NCI-H345 (cell line): ENCODE results near the gene ARHGAP4.

Experiments used
- DNase-seq: peaks from one replicate; lab custom pipeline; 2025; lab: John Stamatoyannopoulos, UW

ARHGAP4 gene

DNA sequence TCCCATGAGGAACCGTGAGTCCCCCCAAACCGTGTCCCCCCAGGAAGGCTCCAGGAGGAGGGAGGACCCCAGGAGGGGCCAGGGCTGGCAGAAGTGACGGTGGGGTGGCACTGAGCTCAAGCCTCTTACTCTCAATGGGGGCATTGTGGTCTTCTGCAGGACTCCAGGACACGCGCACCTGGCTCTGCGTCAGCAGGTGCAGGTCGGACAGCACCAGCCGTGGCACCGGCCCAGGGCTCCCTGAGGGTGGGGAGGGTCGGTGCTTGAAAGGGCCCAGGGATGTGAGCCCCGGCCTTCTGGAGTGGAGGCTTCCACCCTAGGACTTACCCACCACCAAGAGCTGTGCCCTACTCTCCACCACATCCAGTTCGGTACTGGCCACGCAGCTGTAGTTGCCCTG is 58.4 kb downstream of the ARHGAP4 start:
- DNase-seq: no peak

DNA sequence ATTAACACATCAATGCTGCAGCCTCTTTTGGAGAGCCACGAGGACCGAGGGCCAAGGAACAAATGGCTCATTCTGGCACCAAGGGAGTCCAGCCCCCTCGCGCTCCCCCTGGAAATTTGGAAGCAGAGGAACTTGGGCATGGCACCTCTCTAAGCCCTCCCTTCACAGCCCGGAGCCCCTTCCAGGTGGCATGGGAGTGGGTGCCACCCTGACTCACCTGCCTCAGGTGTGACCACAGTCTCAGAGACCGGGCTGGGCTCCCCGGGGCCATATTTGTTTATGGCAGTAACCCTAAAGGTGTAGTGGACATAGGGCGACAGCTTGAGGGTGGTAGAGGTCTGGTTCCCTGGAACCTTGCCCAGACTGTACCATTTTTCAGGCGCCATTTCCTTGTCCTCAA is 58.9 kb downstream of the ARHGAP4 start:
- DNase-seq: no peak

DNA sequence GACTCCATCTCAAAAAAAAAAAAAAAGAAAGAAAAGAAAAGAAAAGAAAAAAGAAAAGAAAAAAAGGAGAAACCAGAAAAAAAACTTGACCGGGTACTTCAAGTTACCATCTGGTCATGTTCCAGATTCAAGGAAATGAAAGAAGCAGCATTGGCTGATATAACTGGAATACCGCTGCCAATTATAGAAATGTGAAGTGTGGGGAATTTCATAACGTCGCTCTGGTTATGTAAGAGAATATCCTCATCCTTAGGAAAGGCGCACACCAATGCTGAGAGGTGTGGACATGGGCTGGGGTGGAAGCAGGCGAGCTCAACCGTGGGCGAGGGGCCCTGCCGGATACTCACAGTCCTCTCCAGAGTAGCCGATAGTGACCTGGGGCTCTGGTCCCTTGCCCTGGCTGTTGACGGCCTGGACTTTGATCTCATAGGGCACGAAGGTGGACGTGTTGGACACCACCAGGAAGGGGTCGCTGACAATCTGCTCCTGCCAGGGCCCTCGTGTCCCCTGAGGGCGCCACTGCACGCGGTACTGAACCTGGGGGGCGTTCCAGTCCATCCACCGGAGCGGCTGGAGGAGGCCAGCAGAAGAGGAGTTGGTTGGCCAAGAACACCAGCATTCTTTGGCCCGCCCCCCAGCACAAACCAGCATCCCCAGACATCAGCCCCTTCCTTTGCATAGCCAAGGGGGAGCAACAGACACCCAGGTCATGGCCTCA is 59.6 kb downstream of the ARHGAP4 start:
- no peak for DNase-seq

DNA sequence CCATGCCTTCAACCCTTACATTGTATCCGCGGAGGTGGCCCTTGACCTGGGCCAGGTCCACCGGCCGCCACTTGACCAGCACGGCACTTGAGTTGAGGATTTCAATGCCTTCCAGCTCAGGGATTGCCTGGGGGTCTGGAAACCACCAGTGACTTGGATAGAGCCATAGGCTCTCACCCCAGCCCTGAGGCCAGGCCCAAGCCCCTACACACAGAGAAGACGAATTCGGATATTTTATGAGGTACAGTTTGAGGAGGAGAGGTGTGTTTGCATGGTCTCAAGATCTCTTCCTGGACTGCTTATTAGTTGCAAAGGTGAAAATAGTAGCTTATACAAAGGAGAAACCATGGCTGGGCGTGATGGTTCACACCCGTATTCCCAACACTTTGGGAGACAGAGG is 60.4 kb downstream of the ARHGAP4 start:
- no peak for DNase-seq

DNA sequence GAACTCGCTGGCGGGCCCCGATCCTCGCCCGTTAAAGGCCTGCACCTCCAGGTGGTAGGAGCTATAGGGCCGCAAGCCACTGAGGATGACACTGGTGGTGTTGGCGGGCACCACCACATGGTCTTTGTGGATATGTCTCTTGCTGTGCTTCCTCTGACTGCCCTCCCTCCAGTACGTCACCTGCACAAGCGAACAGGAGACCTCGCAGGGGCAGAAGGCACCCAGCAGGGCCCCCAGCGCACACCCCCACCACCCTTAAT is 60.8 kb downstream of the ARHGAP4 start:
- DNase-seq: no peak

DNA sequence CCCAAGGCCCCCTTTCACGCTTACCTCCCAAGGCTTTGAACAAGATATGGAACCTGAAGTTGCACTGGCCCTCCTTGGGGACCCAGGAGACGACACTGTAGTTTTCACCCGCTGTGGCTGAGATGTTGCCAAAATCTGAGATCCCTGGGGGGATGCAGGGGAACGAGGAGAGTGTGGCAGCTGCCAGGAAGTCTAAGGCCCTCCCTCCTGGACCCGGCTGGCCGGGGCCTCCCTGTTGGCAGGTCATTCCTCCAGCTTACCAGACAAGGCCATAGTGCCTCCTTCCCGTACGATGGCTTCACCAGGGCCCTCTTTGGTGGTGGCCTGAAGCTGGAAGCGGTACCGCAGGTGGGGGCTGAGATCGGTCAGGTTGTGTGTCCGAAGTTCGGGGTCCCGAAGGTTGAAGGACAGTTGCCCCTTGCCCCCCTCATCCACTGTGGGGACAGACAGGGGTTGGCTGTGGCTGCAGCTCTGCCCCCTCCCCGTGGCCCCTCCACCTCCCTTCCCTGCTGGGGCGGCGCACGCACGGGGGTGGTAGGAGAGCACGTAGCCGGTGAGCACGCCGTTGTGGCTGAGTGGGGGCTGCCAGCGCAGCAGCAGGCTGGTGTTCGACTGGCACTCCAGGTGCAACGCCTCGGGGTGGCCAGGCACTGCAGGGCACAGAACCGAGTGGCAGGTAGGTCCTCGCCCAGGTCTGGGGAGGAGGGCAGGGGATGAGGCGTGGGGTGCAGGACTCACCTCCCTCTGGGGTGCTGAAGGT is 61.3 kb downstream of the ARHGAP4 start:
- DNase-seq: no peak

DNA sequence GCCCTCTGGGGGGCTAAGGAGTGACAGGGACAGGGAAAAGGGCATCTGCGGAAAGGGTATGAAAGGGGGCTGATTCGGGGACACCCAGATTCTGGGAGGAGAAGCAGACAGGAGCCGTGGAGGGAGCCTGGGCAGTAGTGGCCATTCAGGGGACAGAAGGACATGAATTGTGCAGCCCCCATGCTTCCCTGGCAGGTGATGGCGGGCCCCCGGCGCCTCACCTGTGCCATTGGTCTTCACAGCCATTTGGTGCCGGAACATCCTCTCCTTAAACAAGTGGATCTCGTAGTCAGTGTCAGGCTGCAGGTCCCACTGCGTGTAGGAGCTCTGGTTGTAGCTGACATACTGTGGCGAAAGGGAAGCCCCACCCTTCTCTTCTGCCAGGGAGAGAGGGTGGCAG is 62.0 kb downstream of the ARHGAP4 start:
- no peak for DNase-seq

DNA sequence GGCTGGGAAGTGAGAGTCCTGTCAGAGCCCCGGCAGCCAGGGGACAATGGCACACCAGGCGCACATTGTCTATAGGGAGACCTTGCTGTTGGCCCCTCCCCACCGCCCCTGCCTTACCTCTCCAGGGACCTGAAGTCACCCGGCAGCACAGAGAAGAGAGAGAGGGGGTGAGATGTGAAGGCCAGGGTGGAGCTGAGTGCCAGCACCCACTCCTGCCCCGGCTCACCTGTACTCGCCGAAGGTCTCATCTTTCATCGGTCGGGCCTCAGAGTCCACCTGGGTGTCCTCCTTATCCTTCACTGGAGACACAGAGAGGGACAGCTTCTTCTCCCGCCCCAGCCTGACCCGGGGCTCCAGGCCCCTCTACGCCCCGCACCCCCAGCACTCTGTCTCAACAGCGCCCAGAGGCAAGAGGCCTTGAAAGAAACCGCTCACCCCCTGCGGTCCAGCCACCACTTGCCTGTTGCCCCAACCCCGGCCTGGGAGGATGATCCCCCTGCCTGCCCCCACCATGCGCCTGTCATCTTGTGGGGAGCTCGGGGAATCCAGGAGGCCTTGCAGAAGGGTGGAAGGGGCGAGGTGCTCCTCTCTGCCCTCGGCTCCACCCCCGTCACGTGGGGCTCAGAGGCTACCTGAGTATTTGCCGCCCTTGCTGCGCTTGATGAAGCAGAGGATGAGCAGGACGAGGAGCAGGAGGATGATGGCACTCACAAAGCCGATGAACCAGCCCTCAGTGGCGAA is 62.6 kb downstream of the ARHGAP4 start:
- no peak for DNase-seq

DNA sequence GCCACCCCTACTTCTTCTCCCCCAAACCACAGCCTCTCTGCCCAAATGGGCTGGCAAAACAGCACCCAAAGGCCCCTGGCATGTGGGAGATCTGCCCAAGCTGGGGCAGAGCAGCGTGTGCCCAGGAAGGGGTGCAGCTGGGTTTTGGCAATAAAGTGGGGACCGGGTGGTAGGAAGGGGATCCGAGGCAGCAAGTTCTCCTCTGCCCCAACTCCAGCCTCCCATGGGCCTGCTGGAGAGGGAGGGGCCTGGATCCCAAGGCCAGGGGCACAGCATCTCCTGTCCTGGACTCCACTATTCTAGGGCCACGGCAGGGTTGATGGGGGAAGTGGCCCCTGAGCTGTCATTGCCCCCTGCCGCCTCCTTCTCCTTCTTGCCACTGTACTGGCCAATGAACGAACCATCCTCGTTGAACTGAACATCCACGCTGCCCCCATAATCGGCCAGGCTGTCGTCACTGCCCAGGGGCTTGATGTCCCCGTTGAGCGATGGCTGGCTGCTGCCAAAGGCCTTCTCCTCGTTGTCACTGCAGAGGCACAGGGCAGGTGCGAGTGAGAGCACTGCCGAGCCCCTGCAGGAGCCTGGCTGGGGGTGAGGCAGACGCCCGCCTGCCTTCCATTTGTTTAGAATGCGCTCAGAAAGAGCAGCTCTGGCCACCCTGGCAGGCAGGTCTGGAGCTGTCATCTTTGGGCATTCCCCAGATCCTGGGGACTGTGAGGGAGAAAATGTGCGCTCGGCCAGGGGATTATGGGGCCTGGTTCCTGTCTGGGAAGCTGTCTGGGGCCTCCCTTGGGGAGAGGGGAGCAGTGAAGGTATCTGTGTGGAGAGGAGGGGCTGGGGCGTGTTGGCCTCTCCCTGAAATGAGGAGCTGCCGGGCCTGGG is 63.5 kb downstream of the ARHGAP4 start:
- DNase-seq: no peak

DNA sequence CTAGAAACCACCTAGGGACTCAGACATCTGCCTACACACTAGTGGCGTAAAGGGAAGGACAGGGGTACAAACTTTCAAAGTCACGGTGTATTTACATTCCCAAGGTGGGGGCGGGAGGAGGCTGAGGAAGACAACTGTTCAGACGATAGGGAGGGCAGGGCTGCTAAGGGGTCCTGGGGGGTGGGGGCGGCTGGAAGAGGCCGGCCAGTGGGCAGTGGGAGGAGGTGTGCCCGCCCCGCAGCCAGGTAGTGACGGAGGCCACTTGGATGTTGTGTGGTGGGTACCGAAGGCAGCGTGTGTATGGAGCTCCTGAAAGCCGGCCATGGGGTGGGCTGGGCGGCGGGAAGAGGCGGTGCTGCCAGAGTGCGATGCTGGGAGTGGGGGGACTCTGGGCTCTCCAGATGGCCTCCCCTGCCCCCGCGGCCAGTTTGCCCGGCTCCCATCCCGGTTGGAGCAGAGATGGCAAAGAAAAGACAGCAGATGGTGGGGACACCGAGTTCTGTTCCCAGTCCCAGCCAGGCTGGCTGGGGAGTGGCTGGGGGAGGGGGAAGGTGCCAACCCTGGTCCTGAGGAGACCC is 64.2 kb downstream of the ARHGAP4 start:
- DNase-seq: no peak

DNA sequence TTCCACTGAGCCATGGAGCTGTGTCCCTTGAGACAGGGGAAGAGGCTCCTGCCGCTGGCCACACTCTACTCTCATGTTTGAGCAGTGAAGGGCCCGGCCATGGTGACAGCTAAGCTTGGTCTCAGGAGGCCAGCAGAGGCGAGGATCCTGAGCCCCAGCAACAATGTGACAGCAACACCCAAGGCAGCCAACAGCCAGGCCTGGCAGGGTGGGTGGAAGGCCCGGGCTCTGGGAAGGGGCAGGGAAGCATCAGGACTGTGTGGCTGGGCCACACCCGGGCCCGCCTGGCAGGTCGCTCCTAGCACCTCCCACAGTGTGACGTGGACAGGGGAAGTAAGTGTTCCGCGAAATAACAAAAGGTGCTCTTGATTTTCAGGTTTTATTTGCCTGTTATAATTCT is 64.9 kb downstream of the ARHGAP4 start:
- DNase-seq: no peak
